Embryonic facial prominence (tissue), 1 donor: ENCODE results near the gene CLEC2D.
"Not testable (repeated sequence)": the region's sequence is repeated elsewhere in the genome, so short reads cannot be mapped to it uniquely, and the experiment has no call there.

Source experiments
- DNase-seq: peaks from one replicate; pipeline ENCODE4 v3.0.0-alpha.2; 2016; ENCODE audit errors: extremely low spot score

CLEC2D gene

GRCh38 chr12:9660046-9660445 lies 9.5 kb upstream of the CLEC2D start:
- no peak for DNase-seq

- no peak for DNase-seq
Measured at GRCh38 chr12:9661720-9662119, 7.8 kb upstream of the CLEC2D start.

- DNase-seq = no peak
Measured at GRCh38 chr12:9662488-9662887, 7.0 kb upstream of the CLEC2D start.

- no peak for DNase-seq
Measured at GRCh38 chr12:9667403-9668160, 1.9 kb upstream of the CLEC2D start.

- no peak for DNase-seq
Measured at GRCh38 chr12:9668161-9669018, 1.1 kb upstream of the CLEC2D start.

DNA sequence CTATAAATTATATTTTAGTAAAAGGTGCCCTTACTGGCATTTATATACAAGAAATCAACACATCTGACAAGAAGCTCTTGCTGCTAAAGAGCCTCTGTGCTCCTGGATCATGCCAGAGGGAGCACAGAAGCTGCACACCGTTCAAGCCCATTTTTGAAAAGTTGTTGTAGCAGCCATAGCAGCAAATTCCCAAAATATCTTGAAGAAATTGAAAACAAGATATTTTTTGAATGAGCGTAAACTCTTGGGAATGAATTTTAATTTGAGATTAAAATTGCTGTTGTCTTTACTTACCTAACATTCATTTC lies 540 bp upstream of the CLEC2D start:
- DNase-seq = no peak

DNA sequence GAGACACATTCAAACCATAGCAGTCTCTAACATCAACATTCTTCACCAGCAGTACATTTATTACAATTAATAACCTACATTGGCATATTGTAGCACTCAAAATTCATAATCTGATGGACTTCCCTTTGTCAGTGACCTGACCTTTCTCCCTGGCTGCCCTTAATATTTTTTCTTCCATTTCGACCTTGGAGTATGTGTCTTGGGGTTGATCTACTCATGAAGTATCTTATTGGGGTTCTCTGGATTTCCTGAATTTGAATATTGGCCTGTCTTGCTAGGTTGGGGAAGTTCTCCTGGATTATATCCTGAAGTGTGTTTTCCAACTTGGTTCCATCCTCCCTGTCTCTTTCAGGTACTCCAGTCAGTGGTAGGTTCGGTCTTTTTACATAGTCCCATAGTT lies 2.8 kb downstream of the CLEC2D start:
- not testable (repeated sequence) for DNase-seq

GRCh38 chr12:9673404-9674225 lies 4.1 kb downstream of the CLEC2D start:
- DNase-seq = no peak

DNA sequence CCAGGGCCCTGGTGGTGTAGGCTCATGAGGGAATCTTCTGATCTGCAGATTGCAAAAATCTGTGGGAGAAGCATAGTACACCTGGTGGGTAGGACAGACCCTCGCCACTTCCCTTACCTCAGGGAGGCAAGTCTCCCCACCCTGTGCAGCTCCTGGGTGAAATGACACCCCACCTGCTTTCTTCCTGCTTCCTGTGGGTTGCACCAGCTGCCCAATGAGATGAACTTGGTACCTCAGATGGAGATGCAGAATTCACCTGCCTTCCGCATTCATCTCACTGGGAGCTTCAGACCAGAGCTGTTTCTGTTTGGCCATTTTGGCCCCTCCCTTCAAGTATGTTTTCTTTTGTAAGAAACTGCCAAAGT lies 4.7 kb downstream of the CLEC2D start:
- DNase-seq = no peak

DNA sequence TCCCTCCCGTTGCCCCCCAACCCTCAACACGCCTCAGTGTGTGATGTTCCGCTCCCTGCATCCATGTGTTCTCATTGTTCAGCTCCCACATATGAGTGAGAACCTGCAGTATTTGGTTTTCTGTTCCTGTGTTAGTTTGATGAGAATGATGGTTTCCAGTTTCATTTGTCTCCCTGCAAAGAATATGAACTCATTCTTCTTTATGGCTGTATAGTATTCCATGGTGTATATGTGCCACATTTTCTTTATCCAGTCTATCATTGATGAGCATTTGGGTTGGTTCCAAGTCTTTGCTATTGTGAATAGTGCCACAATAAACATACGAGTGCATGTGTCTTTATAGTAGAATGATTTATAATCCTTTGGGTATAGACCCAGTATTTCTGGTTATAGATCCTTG lies 13.0 kb downstream of the CLEC2D start:
- DNase-seq = not testable (repeated sequence)

GRCh38 chr12:9682949-9683348 lies 13.4 kb downstream of the CLEC2D start:
- DNase-seq = not testable (repeated sequence)

DNA sequence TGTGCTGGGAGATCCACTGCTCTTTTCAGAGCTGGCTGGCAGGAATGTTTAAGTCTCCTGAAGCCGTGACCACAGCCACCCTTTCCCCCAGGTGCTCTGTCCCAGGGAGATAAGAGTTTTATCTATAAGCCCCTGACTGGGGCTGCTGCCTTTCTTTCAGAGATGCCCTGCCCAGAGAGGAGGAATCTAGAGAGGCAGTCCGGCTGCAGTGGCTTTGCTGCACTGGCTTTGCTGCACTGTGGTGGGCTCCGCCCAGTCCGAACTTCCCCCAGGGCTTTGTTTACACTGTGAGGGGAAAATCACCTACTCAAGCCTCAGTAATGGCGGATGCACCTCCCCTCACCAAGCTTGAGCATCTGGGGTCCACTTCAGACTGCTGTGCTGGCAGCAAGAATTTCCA lies 15.9 kb downstream of the CLEC2D start:
- not testable (repeated sequence) for DNase-seq

DNA sequence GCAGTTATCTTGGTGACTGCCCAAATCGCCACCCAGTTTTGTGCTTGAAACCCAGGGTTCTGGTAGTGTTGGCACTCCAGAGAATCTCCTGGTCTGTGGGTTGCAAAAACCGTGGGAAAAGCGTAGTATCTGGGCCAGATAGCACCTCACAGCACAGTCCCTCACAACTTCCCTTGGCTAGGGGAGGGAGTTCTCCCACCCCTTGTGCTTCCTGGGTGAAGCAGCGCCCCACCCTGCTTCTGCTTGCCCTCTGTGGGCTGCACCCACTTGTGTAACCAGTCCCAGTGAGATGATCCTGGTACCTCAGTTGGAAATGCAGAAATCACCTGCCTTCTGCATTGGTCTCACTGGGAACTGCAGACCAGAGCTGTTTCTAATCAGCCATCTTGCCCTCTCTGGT lies 16.4 kb downstream of the CLEC2D start:
- DNase-seq = no peak

- no peak for DNase-seq
Measured at GRCh38 chr12:9687228-9687627, 17.7 kb downstream of the CLEC2D start.

GRCh38 chr12:9692909-9693308 lies 23.4 kb downstream of the CLEC2D start:
- no peak for DNase-seq

GRCh38 chr12:9694241-9694640 lies 24.7 kb downstream of the CLEC2D start:
- DNase-seq = no peak

DNA sequence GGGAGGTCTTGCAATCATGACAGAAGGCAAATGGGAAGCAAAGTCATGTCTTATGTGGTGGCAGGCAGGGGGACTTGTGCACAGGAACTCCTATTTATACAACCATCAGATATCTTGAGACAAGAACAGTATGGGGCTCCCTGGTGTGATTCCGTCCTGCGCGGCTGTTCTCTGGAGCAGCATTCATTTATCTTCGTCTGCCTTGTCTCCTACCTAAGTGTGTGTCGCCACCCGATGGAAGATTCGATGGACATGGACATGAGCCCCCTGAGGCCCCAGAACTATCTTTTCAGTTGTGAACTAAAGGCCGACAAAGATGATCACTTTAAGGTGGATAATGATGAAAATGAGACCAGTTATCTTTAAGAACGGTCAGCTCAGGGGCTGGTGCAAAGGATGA lies 25.6 kb downstream of the CLEC2D start:
- not testable (repeated sequence) for DNase-seq

GRCh38 chr12:9695661-9696060 lies 26.1 kb downstream of the CLEC2D start:
- DNase-seq = not testable (repeated sequence)

- DNase-seq = no peak
Measured at GRCh38 chr12:9697619-9698018, 28.1 kb downstream of the CLEC2D start.

GRCh38 chr12:9698681-9699080 lies 29.2 kb downstream of the CLEC2D start:
- no peak for DNase-seq

- no peak for DNase-seq
Measured at GRCh38 chr12:9699269-9699897, 29.9 kb downstream of the CLEC2D start.
